ENCODE measurements around the gene PAX3.

The PAX3 gene

DNA sequence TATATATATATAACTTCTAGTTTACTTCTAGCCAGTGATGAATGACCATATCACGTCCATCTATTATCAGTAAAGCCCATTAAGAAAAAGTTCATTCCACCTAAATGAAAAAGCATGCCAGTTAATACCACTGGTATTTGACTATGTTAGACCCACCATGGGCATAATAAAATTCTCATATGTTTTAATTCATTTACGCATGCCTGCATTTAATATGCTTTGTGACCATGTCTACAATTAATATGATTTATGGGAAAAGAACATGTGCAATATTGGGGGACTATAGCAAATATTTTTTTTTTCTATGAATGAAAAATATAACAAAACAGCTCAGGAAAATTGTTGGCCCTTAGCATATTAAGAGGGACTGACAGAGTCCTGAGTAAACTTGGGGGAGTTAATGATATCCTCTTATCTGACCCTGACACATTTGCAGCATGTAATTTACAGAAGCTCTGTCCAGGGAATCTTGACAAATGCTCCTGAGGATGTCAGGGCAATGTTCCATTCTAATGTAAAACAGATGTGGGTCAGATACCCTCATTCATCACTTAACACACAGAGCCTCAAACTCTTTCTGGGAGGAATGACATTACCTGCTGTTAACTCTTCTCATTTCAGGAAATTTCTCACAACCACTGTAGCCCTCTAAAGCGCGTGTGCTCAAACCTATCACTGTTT lies 90.6 kb downstream of the PAX3 start:
- H3K27me3 ChIP-seq (ENCODE audit: insufficient read depth, poor library complexity, severe bottlenecking) = peaks cover 16% of the 10 kb centered on the region
- H3K27ac ChIP-seq (replicated peaks) = no peak overlapping the region
- no peak overlapping the region for H3K4me3 ChIP-seq (replicated peaks; ENCODE audit: insufficient read depth, low read length)
- TF ChIP-seq SPI1 (IDR thresholded peaks at IDR 0.05; ENCODE audit: borderline replicate concordance, low read depth) (no peak), REST (IDR thresholded peaks at IDR 0.05; ENCODE audit: insufficient replicate concordance, low read depth) (no peak), POLR2AphosphoS5 (IDR thresholded peaks at IDR 0.05; ENCODE audit: low read depth) (no peak), GABPA (IDR thresholded peaks at IDR 0.05; ENCODE audit: low read depth) (no peak)
- TF ChIP-seq, protein P1, sequence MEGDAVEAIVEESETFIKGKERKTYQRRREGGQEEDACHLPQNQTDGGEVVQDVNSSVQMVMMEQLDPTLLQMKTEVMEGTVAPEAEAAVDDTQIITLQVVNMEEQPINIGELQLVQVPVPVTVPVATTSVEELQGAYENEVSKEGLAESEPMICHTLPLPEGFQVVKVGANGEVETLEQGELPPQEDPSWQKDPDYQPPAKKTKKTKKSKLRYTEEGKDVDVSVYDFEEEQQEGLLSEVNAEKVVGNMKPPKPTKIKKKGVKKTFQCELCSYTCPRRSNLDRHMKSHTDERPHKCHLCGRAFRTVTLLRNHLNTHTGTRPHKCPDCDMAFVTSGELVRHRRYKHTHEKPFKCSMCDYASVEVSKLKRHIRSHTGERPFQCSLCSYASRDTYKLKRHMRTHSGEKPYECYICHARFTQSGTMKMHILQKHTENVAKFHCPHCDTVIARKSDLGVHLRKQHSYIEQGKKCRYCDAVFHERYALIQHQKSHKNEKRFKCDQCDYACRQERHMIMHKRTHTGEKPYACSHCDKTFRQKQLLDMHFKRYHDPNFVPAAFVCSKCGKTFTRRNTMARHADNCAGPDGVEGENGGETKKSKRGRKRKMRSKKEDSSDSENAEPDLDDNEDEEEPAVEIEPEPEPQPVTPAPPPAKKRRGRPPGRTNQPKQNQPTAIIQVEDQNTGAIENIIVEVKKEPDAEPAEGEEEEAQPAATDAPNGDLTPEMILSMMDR (IDR thresholded peaks at IDR 0.05; ENCODE audit: insufficient read depth, low read length) = no peak
- DNase-seq (ENCODE audit: low read depth in 1 of 2, low spot score in 1 of 2) = no peak

DNA sequence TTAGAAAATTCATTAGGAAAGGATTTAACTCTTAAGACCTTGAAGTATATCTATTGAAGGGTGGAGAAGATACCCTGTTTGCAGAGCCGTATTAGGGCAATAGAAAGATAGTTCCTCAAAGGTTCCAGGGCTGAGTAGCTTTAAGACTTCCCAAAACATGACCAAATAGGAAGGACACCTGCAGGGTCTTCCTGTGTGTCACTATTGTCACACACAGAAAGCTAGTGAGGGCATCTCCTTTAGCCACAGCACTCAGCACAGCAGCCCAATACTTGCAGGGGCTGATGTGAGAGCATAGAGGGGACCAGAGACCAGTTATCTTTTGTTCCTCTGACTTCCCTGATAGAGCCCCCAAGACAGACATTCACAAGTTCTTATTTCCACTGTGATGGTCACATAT lies 93.7 kb downstream of the PAX3 start:
- Histone ChIP-seq H3K4me3 (replicated peaks; ENCODE audit: insufficient read depth, low read length) (no peak overlapping the region), H3K27me3 (ENCODE audit: insufficient read depth, poor library complexity, severe bottlenecking) (peaks cover 13% of the 10 kb centered on the region), H3K27ac (replicated peaks) (no peak overlapping the region)
- no peak for TF ChIP-seq SPI1 (IDR thresholded peaks at IDR 0.05; ENCODE audit: borderline replicate concordance, low read depth)
- TF ChIP-seq, protein P1 (IDR thresholded peaks at IDR 0.05; ENCODE audit: insufficient read depth, low read length) = no peak
- TF ChIP-seq REST (IDR thresholded peaks at IDR 0.05; ENCODE audit: insufficient replicate concordance, low read depth) = no peak
- no peak for TF ChIP-seq POLR2AphosphoS5 (IDR thresholded peaks at IDR 0.05; ENCODE audit: low read depth)
- no peak for TF ChIP-seq GABPA (IDR thresholded peaks at IDR 0.05; ENCODE audit: low read depth)
- no peak for DNase-seq (ENCODE audit: low read depth in 1 of 2, low spot score in 1 of 2)

DNA sequence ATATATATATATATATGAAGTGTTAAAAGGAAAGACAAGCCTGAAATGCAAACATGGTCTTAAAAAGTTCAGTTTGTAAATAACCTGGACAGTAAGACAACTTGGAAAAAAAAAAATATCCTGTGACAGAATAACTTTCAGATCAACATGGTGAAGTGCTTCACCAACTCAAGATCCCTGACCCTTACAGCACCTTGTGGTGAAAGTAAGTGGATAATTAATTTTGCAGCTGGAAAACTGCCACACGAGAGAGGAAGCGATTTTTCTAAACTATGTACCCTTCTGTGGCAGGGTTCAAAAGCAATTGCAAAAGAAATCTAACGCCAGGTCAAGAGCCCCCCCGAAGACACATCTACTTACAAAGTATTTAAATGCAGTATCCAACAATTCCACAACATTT lies 95.8 kb downstream of the PAX3 start:
- TF ChIP-seq POLR2AphosphoS5 (IDR thresholded peaks at IDR 0.05; ENCODE audit: low read depth) = no peak
- TF ChIP-seq GABPA (IDR thresholded peaks at IDR 0.05; ENCODE audit: low read depth) = no peak
- no peak for TF ChIP-seq SPI1 (IDR thresholded peaks at IDR 0.05; ENCODE audit: borderline replicate concordance, low read depth)
- TF ChIP-seq, protein P1 (IDR thresholded peaks at IDR 0.05; ENCODE audit: insufficient read depth, low read length) = no peak
- TF ChIP-seq REST (IDR thresholded peaks at IDR 0.05; ENCODE audit: insufficient replicate concordance, low read depth) = no peak
- Histone ChIP-seq H3K27ac (replicated peaks) (no peak overlapping the region), H3K27me3 (ENCODE audit: insufficient read depth, poor library complexity, severe bottlenecking) (peaks cover 11% of the 10 kb centered on the region), H3K4me3 (replicated peaks; ENCODE audit: insufficient read depth, low read length) (no peak overlapping the region)
- DNase-seq (ENCODE audit: low read depth in 1 of 2, low spot score in 1 of 2) = no peak
